HepG2 (cell line): Measurements from ENCODE around the gene SLC13A5. TPM values are rescaled to one million over a fixed set of nuclear protein-coding genes. Genes with fewer than 3 reads are reported as not detected.
A peak's percentile ranks its signal among the peaks of the same experiment; 100 is the strongest.

Experiments
- ATAC-seq: fragments of 200-7000 bp; cut with Tn5 transposase; 3 replicates; pipeline ENCODE4 v1.9.1; 2020; ENCODE audit warnings: mild to moderate bottlenecking, moderate library complexity
- BruUV-seq: library from RNA; stranded (reverse); fragments of 400-500 nt; replicated peaks from 2 replicates; lab custom pipeline; 2021; lab: Mats Ljungman, UMichigan
- CTCF ChIA-PET: fragments of 300-600 bp; formaldehyde crosslinking; extraction: SDS; loops from one replicate; lab custom pipeline; 2021; ENCODE audit warnings: low total read pairs, inconsistent platforms, low intra/inter-chr PET ratio; lab: Yijun Ruan, JAX
- POLR2A ChIA-PET: fragments of 350-600 bp; sonication (Branson Sonifier 250); formaldehyde crosslinking; loops from one replicate; lab custom pipeline; 2020; ENCODE audit warnings: antibody characterized with exemption, inconsistent platforms; lab: Yijun Ruan, JAX
- DNase-seq: peaks from one replicate; pipeline ENCODE4 v3.0.0-alpha.2; 2015; ENCODE audit warnings: low spot score
- FAIRE-seq: peaks from 3 replicates; lab custom pipeline; 2011; peaks lifted over from hg19 to GRCh38; lab: Jason Lieb, UNC
- H2AFZ ChIP-seq: one replicate; pipeline ENCODE4 v1.6.1; 2011; ENCODE audit warnings: low read length, inconsistent platforms
- H3K27ac ChIP-seq: fragments of 300-600 bp; 3 replicates; pipeline ENCODE4 v1.8.0; 2011; ENCODE audit warnings: mixed run types, mild to moderate bottlenecking, mixed read lengths, low read length, inconsistent platforms; ENCODE audit not compliant: insufficient read depth; ENCODE audit errors: extremely low read length
- H3K27me3 ChIP-seq, 2 experiments: fragments of 200-600 bp in 1 of 2; 2 replicates in 1 of 2; 3 replicates in 1 of 2; pipeline versions ENCODE4 v1.6.0 to v1.8.0; 2011; ENCODE audit warnings: low read length in 2 of 2, mild to moderate bottlenecking in 2 of 2, moderate library complexity in 2 of 2, inconsistent platforms in 1 of 2; ENCODE audit not compliant: insufficient read depth in 2 of 2, control insufficient read depth in 1 of 2
- H3K36me3 ChIP-seq, 2 experiments: fragments of 200-600 bp in 1 of 2; replicated peaks in 1 of 2; 2 replicates in 1 of 2; 3 replicates in 1 of 2; pipeline versions ENCODE4 v1.5.1 to v1.8.0; 2011; ENCODE audit warnings: low read length in 2 of 2, inconsistent platforms in 1 of 2; ENCODE audit not compliant: insufficient read depth in 2 of 2, control insufficient read depth in 1 of 2
- H3K4me1 ChIP-seq: 2 replicates; pipeline ENCODE4 v1.5.1; 2012; ENCODE audit warnings: low read length, inconsistent platforms; ENCODE audit not compliant: insufficient read depth
- H3K4me2 ChIP-seq: 2 replicates; pipeline ENCODE4 v1.6.0; 2011; ENCODE audit warnings: low read depth, low read length, inconsistent platforms
- H3K4me3 ChIP-seq, 3 experiments: fragments of 200-600 bp in 1 of 3; sonication (generic), shearing (Covaris generic) in 1 of 3; replicated peaks in 1 of 3; 2 replicates each; pipeline ENCODE4 v1.5.1; 2011 to 2016; ENCODE audit warnings: low read length in 3 of 3, inconsistent platforms in 2 of 3, low read depth in 2 of 3, mild to moderate bottlenecking in 2 of 3, control low read depth in 1 of 3, mixed read lengths in 1 of 3; ENCODE audit not compliant: insufficient read depth in 1 of 3
- H3K79me2 ChIP-seq: one replicate; pipeline ENCODE4 v1.6.1; 2011; ENCODE audit warnings: low read length, inconsistent platforms; ENCODE audit not compliant: insufficient read depth
- H3K9ac ChIP-seq: 2 replicates; pipeline ENCODE4 v1.6.0; 2011; ENCODE audit warnings: mild to moderate bottlenecking, low read depth, low read length, inconsistent platforms; ENCODE audit not compliant: insufficient read depth
- H3K9me3 ChIP-seq: 2 replicates; pipeline ENCODE4 v1.5.1; 2012; ENCODE audit warnings: mild to moderate bottlenecking, low read length
- H4K20me1 ChIP-seq: 2 replicates; pipeline ENCODE4 v1.6.0; 2011; ENCODE audit warnings: inconsistent platforms, mild to moderate bottlenecking, low read length, moderate library complexity; ENCODE audit not compliant: insufficient read depth
- FOXK2 ChIP-seq: fragments of 450-650 bp; IDR thresholded peaks from 2 replicates; pipeline ENCODE4 v1.6.1; 2016
- HDAC2 ChIP-seq: sonication (generic); formaldehyde crosslinking; IDR thresholded peaks from 2 replicates; pipeline ENCODE4 v1.4.0; 2020; ENCODE audit warnings: missing genetic modification reagents
- HMG20B ChIP-seq: conservative IDR thresholded peaks from 2 replicates; pipeline ENCODE4 v1.6.1; 2016; ENCODE audit warnings: missing genetic modification reagents, missing compliant biosample characterization
- HNF4A ChIP-seq: sonication (generic); formaldehyde crosslinking; IDR thresholded peaks from 2 replicates; pipeline ENCODE4 v1.4.0; 2020; ENCODE audit warnings: missing genetic modification reagents
- KLF11 ChIP-seq: IDR thresholded peaks from 2 replicates; pipeline ENCODE4 v1.6.1; 2016; ENCODE audit warnings: missing compliant biosample characterization
- KLF16 ChIP-seq, 2 experiments: sonication (generic) in 1 of 2; formaldehyde crosslinking in 1 of 2; IDR thresholded peaks; 2 replicates each; pipeline versions ENCODE4 v1.6.1 to v1.8.0; 2016 to 2023; ENCODE audit warnings: missing genetic modification reagents in 2 of 2, missing compliant biosample characterization in 1 of 2
- NR2C2 ChIP-seq: sonication (generic); formaldehyde crosslinking; IDR thresholded peaks from 2 replicates; pipeline ENCODE4 v1.4.0; 2020; ENCODE audit warnings: missing genetic modification reagents, mild to moderate bottlenecking, moderate library complexity, borderline replicate concordance
- ZNF878 ChIP-seq: sonication (generic); formaldehyde crosslinking; IDR thresholded peaks from 2 replicates; pipeline ENCODE4 v1.8.1; 2023; ENCODE audit warnings: mild to moderate bottlenecking, missing genetic modification reagents, moderate library complexity
- WGBS: methylation state at CpG from one replicate; pipeline ENCODE4 v1.1.6; 2017; ENCODE audit warnings: low lambda C conversion rate; 5-methylcytosine and 5-hydroxymethylcytosine counted together
- in situ Hi-C: cut with HindIII; loops from 2 replicates; pipeline ENCODE4 v1.10.0; 2017; ENCODE audit warnings: low pct_unique_long_range_greater_than_20kb; ENCODE audit not compliant: extremely low pct_ligation_motif_present
- intact Hi-C: fragments of 100-400 bp; cut with micrococcal nuclease; formaldehyde crosslinking; loops from one replicate; pipeline ENCODE4 v1.10.0; 2022; ENCODE audit not compliant: unreplicated experiment
- polyA plus RNA-seq, 8 experiments: library from polyadenylated mRNA; depleted of rRNA in 3 of 8; stranded (reverse) in 7 of 8; unstranded in 1 of 8; fragments of >200 nt; fragmentation: Illumina TruSeq in 4 of 8; extraction: Trizol in 4 of 8; gene quantifications; 2 replicates each; pipeline versions ENCODE4 v1.2.1 to v1.2.3, GENCODE V29; 2011 to 2016; ENCODE audit warnings: low read depth in 4 of 8, missing spikeins in 1 of 8, mixed read lengths in 1 of 8; ENCODE audit not compliant: insufficient read depth in 1 of 8
- total RNA-seq, 5 experiments: library from RNA; depleted of rRNA; stranded (reverse); fragments of >200 nt; fragmentation: Illumina TruSeq; extraction: Trizol; gene quantifications; 2 replicates each; pipeline ENCODE4 v1.2.3, GENCODE V29; 2016; ENCODE audit warnings: low read depth in 1 of 5
- TF ChIP-seq, protein P1 (sequence below): sonication (generic); formaldehyde crosslinking; IDR thresholded peaks from 2 replicates; pipeline ENCODE4 v1.4.0; 2020; ENCODE audit warnings: mild to moderate bottlenecking, missing genetic modification reagents
- TF ChIP-seq, protein P2 (sequence below), 2 experiments: fragments of 450-650 bp in 1 of 2; sonication (generic) in 1 of 2; formaldehyde crosslinking; IDR thresholded peaks; 2 replicates each; pipeline versions ENCODE4 v1.5.0 to v1.8.0; 2020 to 2022; ENCODE audit warnings: mild to moderate bottlenecking in 1 of 2, missing genetic modification reagents in 1 of 2
- TF ChIP-seq, protein P3 (sequence below): sonication (generic); formaldehyde crosslinking; IDR thresholded peaks from 2 replicates; pipeline ENCODE4 v1.5.0; 2020; ENCODE audit warnings: mild to moderate bottlenecking, missing genetic modification reagents
- TF ChIP-seq, protein P4 (sequence below): sonication (generic); formaldehyde crosslinking; IDR thresholded peaks from 2 replicates; pipeline ENCODE4 v1.5.0; 2020; ENCODE audit warnings: mild to moderate bottlenecking, missing genetic modification reagents, borderline replicate concordance
- TF ChIP-seq, protein P5 (sequence below): sonication (generic); formaldehyde crosslinking; IDR thresholded peaks from 2 replicates; pipeline ENCODE4 v1.5.1; 2020; ENCODE audit warnings: mild to moderate bottlenecking, missing genetic modification reagents, borderline replicate concordance

SLC13A5 gene
- total and polyA plus RNA-seq, 2 of the 13 experiments (the other 11 are each of a cell fraction or from before 2014, with no cell fraction given), result 42.8 to 310 TPM

DNA sequence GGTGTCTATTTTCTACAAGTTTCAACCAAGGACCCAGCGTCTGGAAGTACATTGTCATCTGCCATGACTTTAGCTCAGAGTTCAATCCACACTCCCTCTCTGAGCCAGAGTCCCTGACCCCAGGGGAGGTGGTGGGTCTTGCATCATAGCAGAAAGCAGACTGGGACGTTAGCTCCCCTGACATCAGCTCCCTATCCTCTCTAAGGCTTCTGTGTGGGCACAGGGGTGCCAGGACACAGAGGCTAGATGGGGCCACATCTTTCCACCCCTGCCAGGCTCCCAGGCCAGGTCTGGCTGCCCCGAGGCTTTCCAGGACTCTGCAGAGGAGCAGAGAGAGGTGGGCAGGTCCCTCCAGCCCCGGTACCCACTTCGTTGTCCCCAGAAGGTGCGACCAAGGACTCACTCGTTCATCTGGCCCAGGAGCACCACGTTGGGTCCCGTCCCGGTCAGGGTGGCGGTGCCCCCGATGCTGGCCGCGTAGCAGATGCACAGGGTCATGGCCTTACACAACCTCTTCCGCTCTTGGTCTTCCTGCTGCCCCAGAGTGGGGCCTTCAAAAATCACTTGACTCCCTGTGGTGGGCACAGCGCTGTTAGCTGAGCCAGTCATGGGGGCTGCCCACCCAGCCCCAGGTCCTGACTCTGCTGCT, 10.5 kb downstream of the SLC13A5 start:
- no peak overlapping the region for H3K4me3 ChIP-seq
- ATAC-seq, result peak; percentile 4; the same call in 2 of the 3 replicates
- H3K27ac ChIP-seq, result peak overlapping the region; percentile 97
- CTCF ChIA-PET, result interaction anchor here (1.2 to 2.9 kb wide), 2 partner anchors 11 to 37 kb away, joined by 3 to 14 read pairs; partner anchors contain the start of gene SLC13A5
- no peaks in the 10 kb centered on the region for H4K20me1 ChIP-seq
- POLR2A ChIA-PET, result interaction anchor here (1.4 to 11.0 kb wide), 7 partner anchors 10 to 412 kb away, joined by 5 to 419 read pairs (median 33); partner anchors contain the start of genes ASGR2 and SLC13A5
- peaks cover 11% of the 10 kb centered on the region for H3K79me2 ChIP-seq
- H3K4me1 ChIP-seq, result peaks cover 97% of the 10 kb centered on the region
- H2AFZ ChIP-seq, result no peak overlapping the region
- no TSS peak for BruUV-seq
- peak overlapping the region; percentile 25 for H3K4me2 ChIP-seq
- 79% methylated on average over 13 of the region's 16 CpGs for WGBS
- H3K36me3 ChIP-seq, result peaks cover 26 to 28% of the 10 kb centered on the region in 2 experiments
- no peaks in the 10 kb centered on the region for H3K27me3 ChIP-seq
- in situ Hi-C loops (no loop called here), intact Hi-C loops (no loop called here)
- no peaks in the 10 kb centered on the region for H3K9me3 ChIP-seq
- peak overlapping the region; percentile 32; the same call in 1 of the 2 replicates for H3K9ac ChIP-seq
- DNase-seq, result peak; percentile 35
- peak; percentile 66 for FAIRE-seq
- no peak for TF ChIP-seq KLF11 (CRISPR knock-in tag)
- no peak for TF ChIP-seq HMG20B (CRISPR knock-in tag)
- TF ChIP-seq KLF16 (CRISPR knock-in tag; IDR thresholded peaks at IDR 0.05), result 0 out of 4 replicates have a peak, but pooled peaks of 1 of the 2 experiments have one; percentile 23
- TF ChIP-seq, protein P1, sequence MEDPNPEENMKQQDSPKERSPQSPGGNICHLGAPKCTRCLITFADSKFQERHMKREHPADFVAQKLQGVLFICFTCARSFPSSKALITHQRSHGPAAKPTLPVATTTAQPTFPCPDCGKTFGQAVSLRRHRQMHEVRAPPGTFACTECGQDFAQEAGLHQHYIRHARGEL (CRISPR knock-in tag), result no peak
- TF ChIP-seq, protein P2, sequence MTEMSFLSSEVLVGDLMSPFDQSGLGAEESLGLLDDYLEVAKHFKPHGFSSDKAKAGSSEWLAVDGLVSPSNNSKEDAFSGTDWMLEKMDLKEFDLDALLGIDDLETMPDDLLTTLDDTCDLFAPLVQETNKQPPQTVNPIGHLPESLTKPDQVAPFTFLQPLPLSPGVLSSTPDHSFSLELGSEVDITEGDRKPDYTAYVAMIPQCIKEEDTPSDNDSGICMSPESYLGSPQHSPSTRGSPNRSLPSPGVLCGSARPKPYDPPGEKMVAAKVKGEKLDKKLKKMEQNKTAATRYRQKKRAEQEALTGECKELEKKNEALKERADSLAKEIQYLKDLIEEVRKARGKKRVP (CRISPR knock-in tag; IDR thresholded peaks at IDR 0.05), result peak in 1 of 2 experiments; percentile 71; a peak in 2 of 4 replicates
- TF ChIP-seq FOXK2, result no peak
- TF ChIP-seq, protein P3, sequence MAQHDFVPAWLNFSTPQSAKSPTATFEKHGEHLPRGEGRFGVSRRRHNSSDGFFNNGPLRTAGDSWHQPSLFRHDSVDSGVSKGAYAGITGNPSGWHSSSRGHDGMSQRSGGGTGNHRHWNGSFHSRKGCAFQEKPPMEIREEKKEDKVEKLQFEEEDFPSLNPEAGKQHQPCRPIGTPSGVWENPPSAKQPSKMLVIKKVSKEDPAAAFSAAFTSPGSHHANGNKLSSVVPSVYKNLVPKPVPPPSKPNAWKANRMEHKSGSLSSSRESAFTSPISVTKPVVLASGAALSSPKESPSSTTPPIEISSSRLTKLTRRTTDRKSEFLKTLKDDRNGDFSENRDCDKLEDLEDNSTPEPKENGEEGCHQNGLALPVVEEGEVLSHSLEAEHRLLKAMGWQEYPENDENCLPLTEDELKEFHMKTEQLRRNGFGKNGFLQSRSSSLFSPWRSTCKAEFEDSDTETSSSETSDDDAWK (CRISPR knock-in tag), result no peak
- TF ChIP-seq, protein P4, sequence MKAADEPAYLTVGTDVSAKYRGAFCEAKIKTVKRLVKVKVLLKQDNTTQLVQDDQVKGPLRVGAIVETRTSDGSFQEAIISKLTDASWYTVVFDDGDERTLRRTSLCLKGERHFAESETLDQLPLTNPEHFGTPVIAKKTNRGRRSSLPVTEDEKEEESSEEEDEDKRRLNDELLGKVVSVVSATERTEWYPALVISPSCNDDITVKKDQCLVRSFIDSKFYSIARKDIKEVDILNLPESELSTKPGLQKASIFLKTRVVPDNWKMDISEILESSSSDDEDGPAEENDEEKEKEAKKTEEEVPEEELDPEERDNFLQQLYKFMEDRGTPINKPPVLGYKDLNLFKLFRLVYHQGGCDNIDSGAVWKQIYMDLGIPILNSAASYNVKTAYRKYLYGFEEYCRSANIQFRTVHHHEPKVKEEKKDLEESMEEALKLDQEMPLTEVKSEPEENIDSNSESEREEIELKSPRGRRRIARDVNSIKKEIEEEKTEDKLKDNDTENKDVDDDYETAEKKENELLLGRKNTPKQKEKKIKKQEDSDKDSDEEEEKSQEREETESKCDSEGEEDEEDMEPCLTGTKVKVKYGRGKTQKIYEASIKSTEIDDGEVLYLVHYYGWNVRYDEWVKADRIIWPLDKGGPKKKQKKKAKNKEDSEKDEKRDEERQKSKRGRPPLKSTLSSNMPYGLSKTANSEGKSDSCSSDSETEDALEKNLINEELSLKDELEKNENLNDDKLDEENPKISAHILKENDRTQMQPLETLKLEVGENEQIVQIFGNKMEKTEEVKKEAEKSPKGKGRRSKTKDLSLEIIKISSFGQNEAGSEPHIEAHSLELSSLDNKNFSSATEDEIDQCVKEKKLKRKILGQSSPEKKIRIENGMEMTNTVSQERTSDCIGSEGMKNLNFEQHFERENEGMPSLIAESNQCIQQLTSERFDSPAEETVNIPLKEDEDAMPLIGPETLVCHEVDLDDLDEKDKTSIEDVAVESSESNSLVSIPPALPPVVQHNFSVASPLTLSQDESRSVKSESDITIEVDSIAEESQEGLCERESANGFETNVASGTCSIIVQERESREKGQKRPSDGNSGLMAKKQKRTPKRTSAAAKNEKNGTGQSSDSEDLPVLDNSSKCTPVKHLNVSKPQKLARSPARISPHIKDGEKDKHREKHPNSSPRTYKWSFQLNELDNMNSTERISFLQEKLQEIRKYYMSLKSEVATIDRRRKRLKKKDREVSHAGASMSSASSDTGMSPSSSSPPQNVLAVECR (CRISPR knock-in tag), result no peak; the same call in 1 of the 2 replicates
- peak; percentile 83 for TF ChIP-seq HNF4A (CRISPR knock-in tag)
- TF ChIP-seq HDAC2 (CRISPR knock-in tag), result no peak
- TF ChIP-seq ZNF878 (CRISPR knock-in tag), result 0 out of 2 replicates have a peak, but pooled peaks have one; percentile 32
- TF ChIP-seq, protein P5, sequence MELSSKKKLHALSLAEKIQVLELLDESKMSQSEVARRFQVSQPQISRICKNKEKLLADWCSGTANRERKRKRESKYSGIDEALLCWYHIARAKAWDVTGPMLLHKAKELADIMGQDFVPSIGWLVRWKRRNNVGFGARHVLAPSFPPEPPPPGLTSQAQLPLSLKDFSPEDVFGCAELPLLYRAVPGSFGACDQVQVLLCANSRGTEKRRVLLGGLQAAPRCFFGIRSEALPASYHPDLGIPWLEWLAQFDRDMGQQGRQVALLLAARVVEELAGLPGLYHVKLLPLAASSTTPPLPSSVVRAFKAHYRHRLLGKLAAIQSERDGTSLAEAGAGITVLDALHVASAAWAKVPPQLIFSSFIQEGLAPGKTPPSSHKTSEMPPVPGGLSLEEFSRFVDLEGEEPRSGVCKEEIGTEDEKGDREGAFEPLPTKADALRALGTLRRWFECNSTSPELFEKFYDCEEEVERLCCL (CRISPR knock-in tag), result no peak
- peak; percentile 81 for TF ChIP-seq NR2C2 (CRISPR knock-in tag)
